ENCODE measurements around the gene ISG20L2.

DNA sequence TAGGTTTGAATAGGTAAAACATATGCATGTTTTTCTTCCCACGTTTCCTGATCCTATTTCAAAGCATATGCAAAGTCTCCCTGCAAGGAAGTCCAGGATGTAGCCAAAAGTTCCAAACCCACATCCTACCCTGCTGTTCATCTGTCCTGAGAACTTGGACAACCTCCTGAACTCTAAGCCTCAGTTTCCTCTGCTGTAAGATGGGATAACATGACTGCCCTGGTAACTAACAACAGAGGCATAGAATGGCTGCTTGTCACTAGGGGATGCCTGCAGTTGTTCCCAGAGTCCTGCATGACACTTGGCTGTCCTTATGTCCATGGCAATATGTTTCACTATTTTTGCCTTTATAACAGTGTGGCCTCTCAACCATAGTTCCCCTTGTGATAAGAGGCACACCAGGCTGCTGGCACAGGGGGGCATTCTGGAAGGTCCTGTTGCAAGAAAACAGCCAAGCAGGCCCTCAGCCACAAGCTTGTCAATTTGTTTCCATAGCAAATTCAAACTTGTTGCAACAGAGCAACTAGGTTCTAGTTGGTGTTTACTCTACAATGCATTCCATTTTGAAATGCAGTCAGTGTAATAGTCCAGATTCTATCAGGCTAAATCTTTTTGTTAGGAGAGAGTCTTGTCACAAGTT is 24.4 kb upstream of the ISG20L2 start:
- TF ChIP-seq, protein P1, sequence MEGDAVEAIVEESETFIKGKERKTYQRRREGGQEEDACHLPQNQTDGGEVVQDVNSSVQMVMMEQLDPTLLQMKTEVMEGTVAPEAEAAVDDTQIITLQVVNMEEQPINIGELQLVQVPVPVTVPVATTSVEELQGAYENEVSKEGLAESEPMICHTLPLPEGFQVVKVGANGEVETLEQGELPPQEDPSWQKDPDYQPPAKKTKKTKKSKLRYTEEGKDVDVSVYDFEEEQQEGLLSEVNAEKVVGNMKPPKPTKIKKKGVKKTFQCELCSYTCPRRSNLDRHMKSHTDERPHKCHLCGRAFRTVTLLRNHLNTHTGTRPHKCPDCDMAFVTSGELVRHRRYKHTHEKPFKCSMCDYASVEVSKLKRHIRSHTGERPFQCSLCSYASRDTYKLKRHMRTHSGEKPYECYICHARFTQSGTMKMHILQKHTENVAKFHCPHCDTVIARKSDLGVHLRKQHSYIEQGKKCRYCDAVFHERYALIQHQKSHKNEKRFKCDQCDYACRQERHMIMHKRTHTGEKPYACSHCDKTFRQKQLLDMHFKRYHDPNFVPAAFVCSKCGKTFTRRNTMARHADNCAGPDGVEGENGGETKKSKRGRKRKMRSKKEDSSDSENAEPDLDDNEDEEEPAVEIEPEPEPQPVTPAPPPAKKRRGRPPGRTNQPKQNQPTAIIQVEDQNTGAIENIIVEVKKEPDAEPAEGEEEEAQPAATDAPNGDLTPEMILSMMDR (IDR thresholded peaks at IDR 0.05), result no peak
- no peak for TF ChIP-seq POLR2A (IDR thresholded peaks at IDR 0.05)
